Ovary (tissue), 3 donors: ENCODE results near the gene CHMP6.

Experiments
- EP300 ChIP-seq: sonication (generic); formaldehyde crosslinking; IDR thresholded peaks from one replicate; pipeline ENCODE4 v1.6.1; 2017; ENCODE audit warnings: antibody characterized with exemption
- POLR2A ChIP-seq: fragments of 450-650 bp; IDR thresholded peaks from one replicate; pipeline ENCODE4 v1.6.1; 2017; ENCODE audit warnings: antibody characterized with exemption, mild to moderate bottlenecking, moderate library complexity
- TF ChIP-seq, protein P1 (sequence below), 3 donors: fragments of 450-650 bp in 2 of 3; fragments of 200-600 bp in 1 of 3; IDR thresholded peaks; one replicate each; pipeline versions ENCODE4 v1.5.1 to v1.8.0; 2016 to 2022; ENCODE audit warnings: antibody characterized with exemption in 3 of 3, mild to moderate bottlenecking in 1 of 3
- donor health status: DM: no; HTN: no; CAD: no.

DNA sequence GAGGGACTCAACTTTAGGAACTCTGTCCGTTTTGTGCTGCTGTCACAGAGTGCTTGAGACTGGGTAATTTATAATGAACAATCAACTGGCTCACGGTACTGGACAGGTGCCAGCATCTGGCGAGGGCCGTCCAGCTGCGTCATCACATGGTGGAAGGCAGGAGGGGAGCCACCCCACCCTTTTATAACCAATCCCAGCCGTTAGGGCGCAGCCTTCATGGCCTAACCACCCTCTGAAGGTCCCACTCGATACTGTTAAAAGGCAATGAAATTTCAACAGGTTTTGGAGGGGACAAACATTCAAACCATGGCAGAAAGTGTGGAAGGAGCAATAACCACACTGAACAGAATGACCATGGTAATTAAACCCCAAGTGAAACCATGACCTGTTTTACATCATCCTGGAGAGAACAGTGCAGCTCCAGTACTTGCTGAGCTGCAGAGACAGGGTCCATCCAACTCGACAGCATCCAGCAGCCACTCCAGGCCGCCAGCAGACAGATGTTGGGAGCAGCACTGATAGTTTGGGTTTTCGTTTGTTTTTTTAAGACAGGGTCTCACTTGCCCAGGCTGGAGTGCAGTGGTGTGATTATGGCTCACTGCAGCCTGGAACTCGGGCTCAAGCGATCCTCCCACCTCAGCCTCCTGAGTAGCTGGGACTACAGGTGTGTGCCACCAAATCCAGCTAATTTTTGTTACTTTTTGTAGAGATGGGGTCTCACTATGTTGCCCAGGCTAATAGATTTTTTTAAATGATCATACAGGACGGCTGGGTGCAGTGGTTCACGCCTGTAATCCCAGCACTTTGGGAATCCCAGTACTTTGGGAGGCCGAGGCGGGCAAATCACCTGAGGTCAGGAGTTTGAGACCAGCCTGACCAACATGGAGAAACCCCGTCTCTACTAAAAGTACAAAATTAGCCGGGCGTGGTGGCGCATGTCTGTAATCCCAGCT is 11.0 kb downstream of the CHMP6 start:
- no peak for TF ChIP-seq POLR2A
- TF ChIP-seq EP300: no peak
- TF ChIP-seq, protein P1, sequence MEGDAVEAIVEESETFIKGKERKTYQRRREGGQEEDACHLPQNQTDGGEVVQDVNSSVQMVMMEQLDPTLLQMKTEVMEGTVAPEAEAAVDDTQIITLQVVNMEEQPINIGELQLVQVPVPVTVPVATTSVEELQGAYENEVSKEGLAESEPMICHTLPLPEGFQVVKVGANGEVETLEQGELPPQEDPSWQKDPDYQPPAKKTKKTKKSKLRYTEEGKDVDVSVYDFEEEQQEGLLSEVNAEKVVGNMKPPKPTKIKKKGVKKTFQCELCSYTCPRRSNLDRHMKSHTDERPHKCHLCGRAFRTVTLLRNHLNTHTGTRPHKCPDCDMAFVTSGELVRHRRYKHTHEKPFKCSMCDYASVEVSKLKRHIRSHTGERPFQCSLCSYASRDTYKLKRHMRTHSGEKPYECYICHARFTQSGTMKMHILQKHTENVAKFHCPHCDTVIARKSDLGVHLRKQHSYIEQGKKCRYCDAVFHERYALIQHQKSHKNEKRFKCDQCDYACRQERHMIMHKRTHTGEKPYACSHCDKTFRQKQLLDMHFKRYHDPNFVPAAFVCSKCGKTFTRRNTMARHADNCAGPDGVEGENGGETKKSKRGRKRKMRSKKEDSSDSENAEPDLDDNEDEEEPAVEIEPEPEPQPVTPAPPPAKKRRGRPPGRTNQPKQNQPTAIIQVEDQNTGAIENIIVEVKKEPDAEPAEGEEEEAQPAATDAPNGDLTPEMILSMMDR (IDR thresholded peaks at IDR 0.05): no peak
